Right ventricle myocardium inferior (tissue), 1 donor: Measurements from ENCODE around the gene CTNNA3. TPM values are rescaled to one million over a fixed set of nuclear protein-coding genes. Genes with fewer than 3 reads are reported as not detected.

ENCODE experiments used
- ATAC-seq: fragments of 200-7000 bp; cut with Tn5 transposase; one replicate; pipeline ENCODE4 v1.9.1; 2020; ENCODE audit warnings: mild to moderate bottlenecking, moderate library complexity
- DNase-seq: peaks from one replicate; pipeline ENCODE4 v3.0.0; 2021; ENCODE audit errors: missing footprints
- intact Hi-C: fragments of 100-400 bp; cut with DNase I; formaldehyde crosslinking; loops from one replicate; pipeline ENCODE4 v1.11.0; 2022
- total RNA-seq: library from RNA; stranded (reverse); fragmentation: NEBNext Ultra II Directional; extraction: Animal tissue kit (Norgen Biotek cat#: 25700); gene quantifications from one replicate; pipeline ENCODE4 v1.2.1, GENCODE V29; 2021
- donor health status: DM: no; HTN: yes; CAD: no; lungs with severe emphysema.

The CTNNA3 gene
- total RNA-seq, 1 donor from 2014 or later = 120 TPM

DNA sequence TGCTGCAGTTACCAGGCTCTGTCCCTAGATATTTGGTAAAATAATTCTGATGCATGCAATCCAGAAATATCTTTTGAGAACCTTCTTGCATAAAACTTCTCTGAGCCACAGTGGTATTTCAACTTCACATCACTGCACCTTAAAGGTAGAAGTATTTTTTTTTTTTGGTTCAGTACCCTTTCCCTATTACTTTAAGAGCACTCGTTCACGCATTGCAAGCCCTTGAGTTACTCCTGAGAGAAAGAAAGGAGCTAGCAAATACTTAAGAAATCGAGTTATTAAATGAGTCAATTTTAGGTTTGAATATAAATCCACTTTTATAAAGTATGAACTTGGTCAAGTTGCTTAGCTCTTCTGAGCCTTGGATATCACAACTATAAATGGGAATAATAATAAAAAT is 1377.2 kb downstream of the CTNNA3 start:
- ATAC-seq (no peak), DNase-seq (no peak)
- intact Hi-C loops = loop anchor here (10.0 kb wide), 1 partner anchor 606 kb away; the partner anchor contains the start of gene LRRTM3

GRCh38 chr10:66307826-66308225 is 1388.2 kb downstream of the CTNNA3 start:
- DNase-seq = no peak
- intact Hi-C loops = no loop called here

GRCh38 chr10:66301078-66301477 is 1394.9 kb downstream of the CTNNA3 start:
- ATAC-seq (no peak), DNase-seq (no peak)
- intact Hi-C loops = no loop called here

More at GRCh38 chr10:66307826-66308225, 1388.2 kb downstream of the CTNNA3 start:
- ATAC-seq = no peak

DNA sequence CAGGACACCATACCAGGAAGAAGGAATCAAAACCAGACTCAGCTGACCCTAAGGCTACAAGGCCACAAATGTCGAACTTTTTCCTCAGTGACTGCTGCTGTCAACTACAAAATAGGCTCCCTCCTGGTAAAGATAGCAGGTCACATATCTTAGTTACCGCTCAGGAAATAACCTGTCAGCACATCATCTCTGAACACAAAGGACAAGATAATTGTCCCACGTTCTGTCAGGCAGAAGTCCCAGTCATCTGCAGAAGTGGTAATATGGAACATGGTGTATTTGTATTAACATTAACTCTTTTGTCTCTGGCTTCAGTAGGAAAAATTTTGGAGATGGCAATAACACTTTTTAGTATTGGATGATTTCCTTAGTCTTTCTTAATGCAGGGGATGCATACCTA is 1400.4 kb downstream of the CTNNA3 start:
- intact Hi-C loops = no loop called here
- ATAC-seq (peak; percentile 56), DNase-seq (no peak)

- ATAC-seq (no peak), DNase-seq (no peak)
- intact Hi-C loops = no loop called here
Measured at GRCh38 chr10:66294538-66294937, 1401.5 kb downstream of the CTNNA3 start.

DNA sequence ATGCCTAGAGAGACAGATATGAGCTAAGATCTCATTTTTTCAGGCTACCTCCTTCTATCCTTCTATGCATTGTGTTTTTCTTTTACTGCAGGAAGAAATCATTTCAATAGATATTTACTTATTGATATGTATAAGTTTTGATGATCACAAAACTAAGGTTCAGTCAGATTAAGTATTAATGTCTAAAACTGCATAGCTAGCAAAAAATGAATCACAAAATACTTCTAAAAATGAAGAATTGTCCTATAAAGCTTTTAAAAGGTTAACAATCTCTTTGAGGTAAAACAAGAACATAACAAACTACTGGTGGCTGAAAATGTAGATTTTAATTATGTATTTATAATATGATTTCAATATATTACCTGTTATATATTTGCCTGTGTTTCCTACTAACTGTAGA is 1403.1 kb downstream of the CTNNA3 start:
- intact Hi-C loops = no loop called here
- DNase-seq (no peak), ATAC-seq (no peak)

GRCh38 chr10:66292456-66292855 is 1403.5 kb downstream of the CTNNA3 start:
- no peak for DNase-seq
- intact Hi-C loops = no loop called here
- ATAC-seq = no peak

DNA sequence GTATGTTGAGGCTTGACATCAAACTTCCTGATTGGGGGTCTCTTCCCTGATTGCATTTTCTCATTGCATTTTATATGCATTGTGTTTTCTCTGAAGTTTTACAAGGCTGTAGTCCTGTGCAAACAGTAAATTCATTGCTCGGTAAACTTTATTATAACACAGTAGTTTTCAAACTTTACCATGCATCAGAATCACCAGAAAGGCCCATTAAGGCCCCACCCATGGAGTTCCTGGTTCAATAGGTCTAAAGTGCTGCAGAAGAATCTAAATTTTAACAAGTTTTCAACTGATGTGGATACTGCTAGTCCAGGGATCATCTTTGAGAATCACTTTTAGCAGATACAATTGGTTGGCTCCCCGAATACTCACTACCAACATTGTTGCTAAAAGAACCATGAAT is 1404.9 kb downstream of the CTNNA3 start:
- intact Hi-C loops = no loop called here
- DNase-seq = no peak
- ATAC-seq = no peak

DNA sequence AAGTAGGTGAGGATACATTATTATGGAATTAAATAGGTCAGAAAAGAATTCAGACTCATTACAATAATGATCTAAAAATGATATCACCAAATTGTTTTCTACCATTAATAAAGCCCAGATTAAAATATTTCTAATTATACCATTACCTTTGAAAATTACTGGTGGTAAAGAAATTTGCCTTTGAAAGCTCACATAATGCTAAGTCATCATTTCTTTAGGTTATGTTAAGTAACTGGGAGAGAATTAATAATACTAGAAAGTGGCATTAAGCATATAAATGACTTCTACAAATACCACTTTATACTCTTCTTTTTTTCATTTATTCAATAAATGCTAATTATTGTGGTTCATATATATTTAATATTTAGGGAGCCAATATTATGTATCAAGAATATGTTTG is 1411.4 kb downstream of the CTNNA3 start:
- DNase-seq (no peak), ATAC-seq (no peak)
- intact Hi-C loops = no loop called here

GRCh38 chr10:66283874-66284464 is 1412.0 kb downstream of the CTNNA3 start:
- intact Hi-C loops = no loop called here
- DNase-seq (no peak), ATAC-seq (no peak)

DNA sequence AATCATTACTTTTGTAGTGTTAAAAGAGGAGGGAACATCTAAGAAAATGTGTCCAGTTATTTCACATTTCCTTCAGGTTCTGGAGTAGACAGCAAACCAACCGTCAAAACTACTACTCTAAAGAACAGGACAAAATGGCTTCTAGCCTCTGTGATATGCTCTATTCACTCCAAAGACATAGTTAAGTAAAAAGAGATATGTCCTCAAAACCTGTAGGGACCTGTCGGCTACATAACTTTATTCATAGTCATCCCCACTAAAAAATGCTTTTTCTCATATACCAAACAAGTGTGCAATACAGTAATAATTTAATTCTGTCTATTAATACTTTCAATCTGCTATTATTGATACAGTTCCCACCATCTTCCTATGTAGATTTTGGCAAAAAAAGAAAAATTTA is 1412.9 kb downstream of the CTNNA3 start:
- intact Hi-C loops = no loop called here
- DNase-seq (no peak), ATAC-seq (no peak)

DNA sequence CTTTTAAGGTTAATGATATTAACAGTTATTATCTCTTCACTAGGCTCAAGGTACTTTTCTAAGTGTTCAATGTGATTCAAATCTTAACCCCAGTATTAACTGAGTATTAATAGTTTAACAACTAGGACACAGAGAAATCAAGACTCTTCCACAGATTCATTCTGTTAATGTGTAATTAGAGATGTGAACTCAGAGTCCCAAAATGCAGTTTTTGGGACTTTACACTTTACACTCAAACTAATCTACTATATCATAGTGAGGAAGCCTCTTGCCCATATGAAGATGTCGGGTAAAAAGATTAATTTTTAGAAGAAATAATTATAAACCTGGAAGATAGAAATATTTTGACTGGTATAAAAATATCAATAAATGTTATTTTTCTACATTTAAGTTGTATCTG is 1414.7 kb downstream of the CTNNA3 start:
- ATAC-seq = no peak

DNA sequence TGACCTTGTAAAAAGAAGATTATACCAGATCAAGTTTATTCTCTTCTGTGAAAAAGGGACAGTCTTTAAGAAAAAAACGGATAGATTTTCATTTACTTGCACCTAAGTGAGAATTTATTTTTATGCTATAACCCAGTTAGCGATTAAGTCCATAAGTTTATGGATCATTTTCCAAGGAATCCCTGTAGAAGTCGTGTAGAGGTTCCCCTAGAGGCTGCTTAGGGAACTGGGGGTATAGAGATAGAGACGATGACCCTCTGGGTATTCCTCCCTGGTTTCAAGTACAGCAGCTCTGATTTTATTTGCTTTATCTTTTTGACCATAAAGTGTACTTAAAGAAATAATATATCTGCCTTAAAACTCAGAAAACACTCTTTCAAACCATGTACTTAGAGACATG is 1418.5 kb downstream of the CTNNA3 start:
- intact Hi-C loops = no loop called here
- DNase-seq = no peak
- no peak for ATAC-seq

More for the DNA sequence above, 1414.7 kb downstream of the CTNNA3 start:
- no peak for DNase-seq
- intact Hi-C loops = no loop called here

GRCh38 chr10:66273966-66274519 is 1422.0 kb downstream of the CTNNA3 start:
- intact Hi-C loops = no loop called here
- DNase-seq (no peak), ATAC-seq (no peak)

DNA sequence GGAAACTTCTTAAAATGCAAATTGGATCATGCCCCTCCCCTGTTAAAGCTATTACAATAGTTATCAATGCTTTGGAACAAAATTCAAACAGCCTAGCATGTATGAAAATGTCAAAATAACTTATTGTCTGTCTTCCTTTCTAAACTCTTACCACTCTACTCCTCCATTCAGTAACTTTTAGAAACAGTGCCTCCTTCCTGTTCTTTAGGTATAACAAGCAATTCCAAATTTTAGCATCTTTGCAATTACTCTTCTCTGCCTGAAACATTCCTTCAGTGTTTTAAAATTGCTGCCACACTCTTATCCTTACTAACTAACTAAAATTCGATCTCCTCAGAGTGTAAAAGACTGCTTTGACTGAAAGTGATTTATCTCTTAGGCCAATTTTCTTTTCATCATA is 1430.6 kb downstream of the CTNNA3 start:
- DNase-seq = no peak
- intact Hi-C loops = no loop called here
- no peak for ATAC-seq

DNA sequence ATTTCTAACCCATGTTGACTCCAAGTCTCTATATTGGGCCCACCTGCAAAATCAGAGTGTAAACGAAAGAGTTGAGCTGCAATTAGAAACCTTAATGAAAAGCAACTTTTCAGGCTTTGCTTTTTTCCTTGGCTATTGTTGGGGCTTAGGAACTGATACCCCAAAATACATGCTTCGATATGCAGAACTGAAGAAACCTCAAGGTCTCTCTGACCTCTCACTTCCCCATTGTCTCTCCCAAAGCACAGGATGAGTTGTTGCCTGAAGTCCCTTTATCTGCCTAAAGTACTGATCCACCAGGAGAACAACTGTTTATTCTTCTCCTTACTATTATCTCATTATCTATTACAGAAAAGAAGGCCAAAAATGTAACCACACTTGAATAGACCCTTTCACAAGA is 1436.2 kb downstream of the CTNNA3 start:
- DNase-seq (no peak), ATAC-seq (no peak)
- intact Hi-C loops = no loop called here

GRCh38 chr10:66258693-66259092 is 1437.3 kb downstream of the CTNNA3 start:
- intact Hi-C loops = no loop called here
- no peak for DNase-seq
- ATAC-seq = no peak

GRCh38 chr10:66257801-66258200 is 1438.2 kb downstream of the CTNNA3 start:
- ATAC-seq = no peak
- intact Hi-C loops = no loop called here
- no peak for DNase-seq

DNA sequence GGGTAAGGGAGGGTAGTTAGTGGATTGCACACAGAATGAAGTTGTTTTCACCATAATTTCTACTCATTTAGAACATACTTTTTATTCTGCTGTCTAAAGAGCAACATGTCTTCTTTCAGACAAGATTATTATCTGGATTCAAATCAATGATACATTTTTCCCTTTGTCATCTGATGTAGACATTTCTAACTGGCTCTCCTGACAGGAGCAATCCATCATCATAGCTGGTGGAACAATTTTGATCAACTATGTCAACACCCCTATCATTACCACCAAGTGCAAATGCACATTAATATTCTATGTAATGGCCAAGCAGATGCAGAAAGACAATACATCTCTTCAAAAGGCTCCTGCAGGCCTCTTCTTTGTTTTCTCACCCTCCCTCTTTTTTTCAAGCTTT is 1443.0 kb downstream of the CTNNA3 start:
- intact Hi-C loops = no loop called here
- ATAC-seq = no peak
- DNase-seq = no peak

GRCh38 chr10:66246177-66246576 is 1449.8 kb downstream of the CTNNA3 start:
- DNase-seq = no peak
- intact Hi-C loops = no loop called here
- no peak for ATAC-seq

GRCh38 chr10:66244953-66245352 is 1451.0 kb downstream of the CTNNA3 start:
- DNase-seq (no peak), ATAC-seq (no peak)
- intact Hi-C loops = no loop called here
